CD4-positive, alpha-beta T cell treated with Interleukin-2 at 100 ng/mL for 4 hours (primary cell): ENCODE measurements around the gene F11R.
"Not testable (repeated sequence)": the region's sequence is repeated elsewhere in the genome, so short reads cannot be mapped to it uniquely, and the experiment has no call there.

Experiments
- DNase-seq: peaks from one replicate; pipeline ENCODE4 v3.0.0-alpha.2; 2020; ENCODE audit warnings: low spot score

F11R gene

DNA sequence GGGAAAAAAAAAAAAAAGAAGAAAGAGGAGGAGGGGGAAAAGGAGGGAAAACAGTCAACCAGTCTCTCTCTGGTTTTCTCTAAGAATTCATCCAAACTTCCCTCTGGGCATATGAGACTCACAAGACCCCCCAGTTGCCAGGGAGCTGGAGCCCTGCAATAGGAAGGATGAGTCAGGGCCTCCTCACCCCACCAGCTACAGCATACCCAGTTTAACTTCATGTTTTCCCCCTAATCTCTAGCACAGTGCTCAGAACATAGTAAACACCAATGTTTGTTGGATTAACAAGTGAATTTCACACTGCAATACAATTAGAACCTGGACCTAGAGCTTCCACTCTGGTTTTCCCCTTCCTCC, 7.8 kb downstream of the F11R start:
- DNase-seq = peak; percentile 24

GRCh38 chr1:161012420-161012819, 8.5 kb downstream of the F11R start:
- no peak for DNase-seq

DNA sequence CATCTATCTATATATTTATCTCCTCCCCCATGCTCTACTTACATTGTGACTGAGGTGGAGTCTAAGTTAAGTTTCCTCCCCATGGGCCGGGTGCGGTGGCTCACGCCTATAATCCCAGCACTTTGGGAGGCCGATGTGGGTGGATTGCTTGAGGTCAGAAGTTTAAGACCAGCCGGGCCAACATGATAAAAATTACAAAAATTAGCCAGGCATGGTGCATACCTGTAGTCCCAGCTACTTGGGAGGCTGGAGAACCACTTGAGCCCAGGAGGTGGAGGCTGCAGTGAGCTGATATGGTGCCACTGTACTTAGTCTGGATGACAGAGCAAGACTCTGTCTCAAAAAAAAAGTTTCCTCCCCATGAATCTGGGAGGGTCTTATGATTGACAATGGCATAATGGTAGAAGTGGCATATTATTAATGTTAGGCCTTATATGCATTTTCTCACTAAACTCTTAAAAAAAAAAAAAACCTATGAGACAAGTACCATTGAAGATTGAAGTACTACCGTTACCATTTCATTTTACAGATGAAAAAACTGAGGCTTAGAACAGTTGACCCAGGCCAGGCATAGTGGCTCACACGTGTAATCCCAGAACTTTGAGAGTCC, 11.2 kb downstream of the F11R start:
- no peak for DNase-seq

- DNase-seq = no peak
These were observed 12.0 kb downstream of the F11R start for GRCh38 chr1:161008869-161009510.

DNA sequence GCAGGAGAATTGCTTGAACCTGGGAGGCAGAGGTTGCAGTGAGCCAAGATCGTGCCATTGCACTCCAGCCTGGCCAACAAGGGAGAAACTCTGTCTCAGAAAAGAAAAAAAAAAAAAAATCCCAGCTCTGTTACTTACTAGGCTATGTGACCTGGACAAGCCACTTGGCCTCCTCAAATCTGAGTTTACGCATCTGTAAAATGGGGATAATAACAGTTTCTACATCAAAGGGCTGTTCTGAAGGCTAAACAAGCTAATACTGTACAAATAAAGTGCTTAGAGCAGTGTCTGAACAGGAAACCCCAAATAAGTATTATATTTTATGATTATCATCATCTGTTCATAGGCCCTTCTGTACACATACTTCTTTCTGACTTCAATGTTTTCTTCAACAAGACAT, 13.6 kb downstream of the F11R start:
- no peak for DNase-seq

- no peak for DNase-seq
These were observed 14.4 kb downstream of the F11R start for GRCh38 chr1:161006563-161006962.

DNA sequence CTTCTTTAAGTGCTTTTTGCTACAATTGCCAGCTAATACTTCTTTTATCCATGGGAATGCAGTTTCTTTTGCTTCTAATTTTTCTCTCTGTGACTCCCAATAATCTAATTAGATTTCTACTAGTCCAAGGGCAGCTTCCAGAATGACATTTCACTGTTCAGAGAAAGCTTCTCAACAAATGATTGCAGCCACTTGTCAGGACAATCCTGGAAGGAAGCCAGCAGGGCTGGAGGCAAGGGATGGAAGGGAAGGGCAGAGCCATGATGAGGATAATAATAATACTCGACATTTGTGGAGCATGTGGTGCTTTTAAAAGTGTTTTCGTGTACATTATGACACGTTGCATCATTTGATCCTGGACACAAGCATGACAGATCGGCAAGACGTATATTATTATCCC, 19.4 kb downstream of the F11R start:
- no peak for DNase-seq

DNA sequence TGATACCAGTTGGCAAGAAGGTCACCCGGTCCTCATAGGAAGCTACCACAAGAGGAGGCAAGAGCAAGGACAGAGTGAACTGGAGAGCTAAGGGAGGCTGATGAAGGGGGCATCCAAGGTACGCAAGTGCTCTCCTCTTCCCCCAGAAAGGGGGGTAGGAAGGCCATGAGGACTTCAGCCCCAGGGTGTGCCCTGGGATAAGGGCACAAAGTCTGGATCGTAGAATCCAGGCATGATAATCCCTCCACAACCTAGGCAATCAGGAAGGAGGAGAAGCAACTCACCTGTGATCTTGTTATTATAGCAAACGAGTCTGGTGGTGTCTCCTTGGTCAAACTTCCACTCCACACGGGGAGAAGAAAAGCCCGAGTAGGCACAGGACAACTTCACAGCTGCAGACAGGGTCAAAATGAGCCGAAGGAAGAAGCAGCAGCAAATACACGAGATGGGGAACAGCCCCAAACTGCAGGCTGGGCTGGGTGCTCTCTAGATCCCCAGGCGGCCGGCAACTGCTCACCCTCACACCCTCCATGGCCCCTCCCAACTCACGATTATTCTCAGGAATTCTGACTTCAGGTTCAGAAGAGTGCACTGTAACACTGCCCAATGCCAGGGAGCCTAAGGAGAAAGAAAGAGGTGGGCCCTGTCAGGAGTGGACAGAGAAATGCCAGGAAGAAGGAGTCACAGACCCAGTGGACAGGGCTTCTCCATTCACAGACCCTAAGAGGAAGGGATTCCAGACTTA, 20.0 kb downstream of the F11R start:
- DNase-seq = no peak

DNA sequence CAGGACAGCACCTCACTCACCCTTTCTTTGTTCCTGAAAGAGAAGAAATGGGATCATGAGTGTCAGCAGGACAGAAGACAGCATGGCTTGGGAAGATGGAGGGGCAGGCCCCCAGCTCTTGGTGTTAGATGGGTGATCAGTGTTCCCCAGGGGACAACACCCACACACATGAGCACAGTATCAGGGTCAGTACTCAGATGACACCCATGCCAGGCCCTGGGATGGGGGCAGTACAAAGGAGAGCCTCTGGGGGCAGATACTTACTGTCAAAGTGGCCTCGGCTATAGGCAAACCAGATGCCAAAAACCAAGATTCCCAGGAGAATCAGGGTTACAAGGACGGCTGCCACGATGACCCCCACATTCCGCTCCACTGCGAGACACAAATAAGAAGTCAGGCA, 21.6 kb downstream of the F11R start:
- no peak for DNase-seq

DNA sequence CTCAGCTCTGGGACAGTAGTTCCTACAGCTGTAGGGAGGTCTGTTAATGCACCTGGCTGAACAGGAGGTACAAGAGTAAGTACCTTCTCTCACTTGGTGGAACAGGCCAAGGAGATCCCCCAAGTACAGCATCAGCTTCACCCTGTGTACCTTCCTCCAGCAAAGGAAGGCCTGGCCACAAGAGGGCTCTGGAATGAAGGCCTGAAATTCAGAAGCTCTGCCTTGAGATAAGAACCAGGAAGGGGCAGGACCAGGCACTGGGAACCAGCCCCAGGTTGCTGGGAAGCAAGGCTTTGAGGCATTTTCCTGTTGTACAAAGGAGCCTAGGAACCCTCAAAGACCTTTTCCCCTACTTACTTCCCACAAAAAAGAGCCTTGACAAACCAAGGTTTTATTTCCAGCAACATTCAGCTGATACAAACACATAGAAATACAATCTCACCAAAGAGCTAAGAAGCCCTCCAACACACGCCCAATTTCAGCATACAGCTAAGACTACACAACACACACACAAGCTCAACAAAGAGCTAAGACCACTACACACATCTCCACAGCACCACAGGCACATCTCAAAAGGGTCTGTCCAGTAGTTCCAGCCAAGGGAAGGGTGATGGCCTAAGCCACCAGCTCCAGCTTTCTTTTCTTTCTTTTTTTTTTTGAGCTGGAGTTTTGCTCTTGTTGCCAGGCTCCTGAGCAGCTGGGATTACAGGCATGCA, 23.5 kb downstream of the F11R start:
- peak; percentile 62 for DNase-seq

DNA sequence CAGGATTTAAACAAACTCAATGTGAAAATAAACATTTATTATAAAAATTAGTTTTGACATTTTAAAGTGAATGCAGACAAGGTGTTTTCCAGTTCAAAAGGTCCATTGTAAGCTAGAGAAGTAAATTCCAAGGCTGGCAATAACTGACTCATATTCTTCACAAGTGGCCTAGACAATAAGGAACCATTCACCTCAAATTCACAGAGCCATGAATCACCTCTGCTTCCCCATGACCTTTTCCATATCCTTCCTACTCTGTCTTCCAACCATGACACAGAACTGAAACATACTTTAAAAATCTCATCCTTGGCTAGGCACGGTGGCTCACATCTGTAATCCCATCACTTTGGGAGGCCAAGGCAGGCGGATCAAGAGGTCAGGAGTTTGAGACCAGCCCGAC, 24.8 kb downstream of the F11R start:
- DNase-seq = no peak

- DNase-seq = peak; percentile 25
These were observed 27.3 kb downstream of the F11R start for GRCh38 chr1:160993544-160994193.

DNA sequence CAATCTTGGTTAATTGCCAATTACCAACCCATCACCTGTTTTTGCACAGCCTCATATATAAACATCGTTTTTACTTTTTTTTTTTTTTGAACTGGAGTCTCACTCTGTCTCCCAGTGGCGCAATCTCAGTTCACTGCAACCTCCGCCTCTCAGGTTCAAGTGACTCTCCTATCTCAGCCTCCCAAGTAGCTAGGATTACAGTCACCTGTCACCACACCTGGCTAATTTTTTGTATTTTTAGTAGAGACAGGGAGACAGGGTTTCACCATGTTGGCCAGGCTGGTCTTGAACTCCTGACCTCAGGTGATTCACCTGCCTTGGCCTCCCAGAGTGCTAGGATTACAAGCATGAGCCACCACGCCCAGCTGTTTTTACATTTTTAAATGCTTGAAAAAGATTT, 28.9 kb downstream of the F11R start:
- not testable (repeated sequence) for DNase-seq

- DNase-seq = no peak
These were observed 33.4 kb downstream of the F11R start for GRCh38 chr1:160987359-160988050.

GRCh38 chr1:160985723-160986122, 35.2 kb downstream of the F11R start:
- DNase-seq = no peak

DNA sequence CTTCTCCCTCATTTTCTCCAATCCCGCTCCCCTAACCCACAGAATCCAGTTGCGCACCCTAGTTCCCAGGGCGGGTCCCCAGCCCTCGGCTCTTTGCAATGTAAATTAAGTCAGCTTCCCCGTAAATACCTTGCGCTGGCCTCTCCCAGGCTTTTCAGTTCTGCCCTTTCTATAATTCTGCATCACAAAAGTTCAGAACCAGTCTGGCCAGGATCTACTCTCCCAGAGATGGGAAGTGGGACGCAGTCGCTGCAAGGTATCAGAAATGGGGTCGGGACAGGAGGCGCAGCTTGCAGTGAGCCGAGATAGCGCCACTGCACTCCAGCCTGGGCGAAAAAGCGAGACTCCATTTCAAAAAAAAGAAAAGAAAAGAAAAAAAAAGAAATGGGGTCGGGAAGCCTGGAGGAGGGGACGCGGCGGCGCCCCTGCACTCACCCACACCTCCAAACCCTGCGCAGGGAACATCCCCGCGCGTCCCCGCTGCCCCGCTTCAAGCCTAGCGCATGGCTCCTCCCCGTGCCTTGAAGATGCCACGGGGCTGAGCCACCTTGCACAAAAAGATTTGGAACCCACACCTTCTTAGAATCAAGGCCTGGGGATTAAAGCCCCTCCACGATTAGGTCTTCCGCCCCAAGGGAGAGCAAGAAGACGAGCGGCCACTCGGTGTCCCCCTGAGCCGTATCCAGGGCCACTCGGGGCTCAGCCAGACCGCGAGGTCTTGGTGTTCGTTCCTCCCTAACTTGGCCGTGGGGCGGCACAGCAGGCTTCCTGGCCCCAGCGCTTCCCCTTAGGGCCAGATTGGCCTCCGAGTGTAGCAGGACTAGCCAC, 39.2 kb downstream of the F11R start:
- no peak for DNase-seq

DNA sequence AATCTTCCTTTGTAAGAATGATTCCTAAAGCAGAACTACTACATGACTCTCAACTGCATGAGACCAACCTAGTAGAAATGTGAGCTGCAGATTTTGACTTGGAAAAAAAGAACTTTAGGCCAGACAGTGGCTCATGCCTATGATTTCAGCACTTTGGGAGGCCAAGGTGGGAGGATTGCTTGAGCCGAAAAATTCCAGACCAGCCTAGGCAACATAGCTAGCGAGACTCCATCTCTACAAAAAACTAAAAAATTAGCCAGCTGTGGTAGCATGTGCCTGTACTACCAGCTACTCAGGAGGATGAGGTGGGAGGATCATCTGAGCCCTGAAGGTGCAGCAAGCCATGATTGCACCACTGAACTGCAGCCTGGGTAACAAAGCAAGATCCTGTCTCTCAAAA, 41.7 kb downstream of the F11R start:
- no peak for DNase-seq

GRCh38 chr1:160978510-160978927, 42.4 kb downstream of the F11R start:
- DNase-seq = no peak

GRCh38 chr1:160975026-160975425, 45.9 kb downstream of the F11R start:
- DNase-seq = no peak

- no peak for DNase-seq
These were observed 47.5 kb downstream of the F11R start for GRCh38 chr1:160973491-160973890.

DNA sequence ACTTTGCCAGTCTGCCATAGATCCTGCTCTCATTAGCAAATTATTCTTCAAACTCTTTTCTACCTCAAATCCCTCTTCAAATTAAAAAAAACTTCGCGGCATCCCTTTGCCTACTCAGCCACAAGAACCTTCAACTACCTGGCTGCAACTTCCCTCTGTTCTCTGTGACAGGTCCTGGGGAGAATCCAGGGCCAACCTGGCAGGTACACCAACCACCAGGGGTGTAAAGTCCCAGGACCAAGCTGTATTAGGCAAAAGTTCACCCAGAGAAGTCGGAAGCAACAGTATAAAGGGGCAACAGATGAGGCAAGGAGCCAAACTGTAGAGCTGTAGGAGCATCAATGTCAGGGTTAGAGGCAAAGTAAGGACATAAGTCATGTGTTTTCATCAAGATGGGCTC, 48.0 kb downstream of the F11R start:
- DNase-seq = no peak
